GM18951 (cell line): Measurements from ENCODE around the gene RASSF6.

ENCODE experiments used
- POLR2A ChIP-seq: IDR thresholded peaks from 4 replicates; pipeline ENCODE4 v1.6.1; 2011; ENCODE audit warnings: mild to moderate bottlenecking; ENCODE audit not compliant: insufficient read length, insufficient read depth; ENCODE audit errors: extremely low read depth
- in situ Hi-C: fragments of 300-500 bp; cut with MboI; formaldehyde crosslinking; loops from one replicate; pipeline ENCODE4 v1.12.0; 2022; ENCODE audit warnings: low sequenced_read_pairs, mixed read lengths, inconsistent platforms; ENCODE audit not compliant: unreplicated experiment

The RASSF6 gene

DNA sequence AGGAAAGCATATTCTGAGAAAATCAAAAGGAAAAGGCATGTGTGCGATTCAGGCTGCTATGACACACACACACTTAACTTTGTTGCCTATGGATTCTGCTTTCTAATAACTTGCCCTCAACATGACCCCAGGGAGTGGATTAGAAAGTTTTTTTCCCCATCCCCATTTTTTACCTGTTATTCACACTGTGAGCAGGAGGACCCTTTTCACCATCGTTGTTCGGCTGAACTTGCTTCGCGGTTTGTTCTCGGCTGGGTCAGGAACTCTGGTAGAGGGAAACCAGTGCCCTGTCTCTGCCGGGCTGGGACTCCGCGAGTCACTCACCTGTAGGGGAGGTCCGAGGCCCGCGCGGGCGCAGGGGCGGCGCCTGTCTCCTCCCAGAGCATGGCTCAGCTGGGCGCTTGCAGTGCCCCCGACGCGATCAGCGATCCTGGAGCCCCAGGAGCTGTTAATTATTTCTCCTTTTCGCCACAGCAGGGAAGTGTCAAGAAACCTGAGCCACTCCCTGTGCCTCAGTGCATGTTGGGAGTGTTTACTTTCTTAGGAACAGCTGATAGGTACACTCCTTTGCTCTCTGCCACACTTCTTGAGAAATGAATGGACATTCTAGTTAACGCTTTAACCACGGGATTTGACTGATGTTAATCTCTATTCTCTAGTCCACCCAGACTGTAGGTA lies at the start of gene RASSF6:
TSS of gene RASSF6 (minus strand) at position 322 of the 678 bp plus-strand sequence. CDS start 8,641 bp downstream, outside the sequence.
- TF ChIP-seq POLR2A, result peak; percentile 60
- in situ Hi-C loops, result no loop called here

DNA sequence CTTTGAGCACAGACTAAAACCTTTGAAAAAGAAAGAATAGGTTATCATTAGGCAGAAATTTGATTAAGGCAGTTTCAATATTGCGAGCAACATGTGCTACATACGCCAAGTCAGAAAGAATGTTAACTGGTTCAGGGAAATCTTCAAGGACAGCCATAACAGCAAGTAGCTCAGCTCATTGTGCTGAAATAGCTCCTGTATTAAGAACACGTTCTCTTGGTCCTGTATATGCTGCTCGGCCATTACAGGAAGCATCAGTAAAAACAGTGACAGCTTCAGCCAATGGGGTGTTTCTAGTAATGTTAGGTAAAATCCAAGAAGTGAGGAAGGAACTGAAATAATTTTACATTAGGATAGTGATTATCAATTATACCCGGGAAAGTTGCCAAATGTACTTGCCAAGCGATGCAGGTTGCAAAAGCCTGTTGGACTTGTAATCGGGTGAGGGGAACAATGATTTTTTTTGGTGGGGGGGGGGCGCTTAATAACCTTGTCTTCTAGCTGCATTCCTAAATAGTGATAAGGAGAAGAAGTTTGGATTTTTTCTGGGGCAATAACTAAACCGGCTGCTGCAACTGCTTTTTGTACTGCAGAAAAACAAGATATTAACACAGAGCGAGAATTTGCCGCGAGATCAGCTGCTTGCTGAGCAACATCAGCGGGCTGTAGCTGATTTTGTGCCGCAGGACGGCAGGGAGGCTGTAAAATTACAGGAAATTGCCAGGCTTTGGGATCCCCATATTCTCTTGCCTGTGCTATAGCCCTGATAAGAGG lies 49.4 kb upstream of the RASSF6 start:
- in situ Hi-C loops, result loop anchor here (10.0 to 25.0 kb wide), 2 partner anchors 357 to 465 kb away; no protein-coding TSS in a partner anchor
- TF ChIP-seq POLR2A, result no peak

DNA sequence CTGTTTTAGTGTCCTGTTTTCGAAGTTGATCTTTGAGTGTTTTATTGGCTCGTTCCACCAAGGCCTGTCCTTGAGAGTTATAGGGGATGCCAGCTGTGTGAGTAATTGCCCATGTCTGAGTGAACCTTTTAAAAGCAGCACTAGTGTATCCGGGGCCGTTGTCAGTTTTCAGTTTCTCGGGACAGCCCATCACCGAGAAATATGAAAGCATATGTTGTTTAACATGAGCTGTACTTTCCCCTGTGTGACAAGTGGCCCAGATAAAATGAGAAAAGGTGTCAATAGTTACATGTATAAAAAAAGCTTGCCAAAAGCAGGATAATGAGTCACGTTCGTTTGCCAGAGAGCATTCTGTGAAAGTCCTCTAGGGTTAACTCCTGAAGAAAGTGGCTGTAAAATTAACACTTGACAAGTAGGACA lies 48.6 kb upstream of the RASSF6 start:
- in situ Hi-C loops, result loop anchor here (10.0 to 25.0 kb wide), 2 partner anchors 356 to 466 kb away; no protein-coding TSS in a partner anchor
- TF ChIP-seq POLR2A, result no peak

DNA sequence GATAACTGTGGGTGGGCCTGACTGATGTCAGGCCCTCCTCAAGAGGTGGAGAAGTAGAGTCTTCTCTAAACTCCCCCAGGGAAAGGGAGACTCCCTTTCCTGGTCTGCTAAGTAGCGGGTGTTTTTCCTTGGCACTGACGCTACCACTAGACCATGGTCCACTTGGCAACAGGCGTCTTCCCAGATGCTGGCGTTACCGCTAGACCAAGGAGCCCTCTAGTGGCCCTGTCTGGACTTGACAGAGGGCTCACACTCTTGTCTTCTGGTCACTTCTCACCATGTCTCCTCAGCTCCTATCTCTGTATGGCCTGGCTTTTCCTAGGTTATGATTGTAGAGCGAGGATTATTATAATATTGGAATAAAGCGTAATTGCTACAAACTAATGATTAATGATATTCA lies 45.7 kb upstream of the RASSF6 start:
- in situ Hi-C loops, result loop anchor here (10.0 to 25.0 kb wide), 2 partner anchors 354 to 469 kb away; no protein-coding TSS in a partner anchor

- in situ Hi-C loops, result loop anchor here (10.0 to 25.0 kb wide), 2 partner anchors 352 to 470 kb away; no protein-coding TSS in a partner anchor
- no peak for TF ChIP-seq POLR2A
Observed at GRCh38 chr4:73664470-73664869, 44.2 kb upstream of the RASSF6 start.

GRCh38 chr4:73663576-73663975 lies 43.3 kb upstream of the RASSF6 start:
- no peak for TF ChIP-seq POLR2A
- in situ Hi-C loops, result loop anchor here (10.0 to 25.0 kb wide), 2 partner anchors 351 to 471 kb away; no protein-coding TSS in a partner anchor

- no peak for TF ChIP-seq POLR2A
- in situ Hi-C loops, result loop anchor here (10.0 to 25.0 kb wide), 2 partner anchors 351 to 472 kb away; no protein-coding TSS in a partner anchor
Observed at GRCh38 chr4:73662709-73663546, 42.7 kb upstream of the RASSF6 start.

GRCh38 chr4:73661646-73662119 lies 41.4 kb upstream of the RASSF6 start:
- TF ChIP-seq POLR2A, result no peak
- in situ Hi-C loops, result loop anchor here (10.0 to 25.0 kb wide), 2 partner anchors 349 to 473 kb away; no protein-coding TSS in a partner anchor

- TF ChIP-seq POLR2A, result no peak
- in situ Hi-C loops, result loop anchor here (10.0 to 25.0 kb wide), 2 partner anchors 349 to 474 kb away; no protein-coding TSS in a partner anchor
Observed at GRCh38 chr4:73660808-73661207, 40.6 kb upstream of the RASSF6 start.

- in situ Hi-C loops, result loop anchor here (25.0 kb wide), 1 partner anchor 341 kb away; no protein-coding TSS in a partner anchor
- no peak for TF ChIP-seq POLR2A
Observed at GRCh38 chr4:73653695-73654106, 33.5 kb upstream of the RASSF6 start.

- in situ Hi-C loops, result loop anchor here (25.0 kb wide), 1 partner anchor 338 kb away; no protein-coding TSS in a partner anchor
- no peak for TF ChIP-seq POLR2A
Observed at GRCh38 chr4:73650250-73650649, 30.0 kb upstream of the RASSF6 start.

GRCh38 chr4:73648478-73648877 lies 28.2 kb upstream of the RASSF6 start:
- no peak for TF ChIP-seq POLR2A
- in situ Hi-C loops, result no loop called here
